Measurements from ENCODE around the gene RPTOR.

RPTOR gene

GRCh38 chr17:80822021-80822699 is 277.5 kb downstream of the RPTOR start:
- no peak for DNase-seq

- DNase-seq = no peak
Measured at GRCh38 chr17:80822700-80823410, 278.2 kb downstream of the RPTOR start.

DNA sequence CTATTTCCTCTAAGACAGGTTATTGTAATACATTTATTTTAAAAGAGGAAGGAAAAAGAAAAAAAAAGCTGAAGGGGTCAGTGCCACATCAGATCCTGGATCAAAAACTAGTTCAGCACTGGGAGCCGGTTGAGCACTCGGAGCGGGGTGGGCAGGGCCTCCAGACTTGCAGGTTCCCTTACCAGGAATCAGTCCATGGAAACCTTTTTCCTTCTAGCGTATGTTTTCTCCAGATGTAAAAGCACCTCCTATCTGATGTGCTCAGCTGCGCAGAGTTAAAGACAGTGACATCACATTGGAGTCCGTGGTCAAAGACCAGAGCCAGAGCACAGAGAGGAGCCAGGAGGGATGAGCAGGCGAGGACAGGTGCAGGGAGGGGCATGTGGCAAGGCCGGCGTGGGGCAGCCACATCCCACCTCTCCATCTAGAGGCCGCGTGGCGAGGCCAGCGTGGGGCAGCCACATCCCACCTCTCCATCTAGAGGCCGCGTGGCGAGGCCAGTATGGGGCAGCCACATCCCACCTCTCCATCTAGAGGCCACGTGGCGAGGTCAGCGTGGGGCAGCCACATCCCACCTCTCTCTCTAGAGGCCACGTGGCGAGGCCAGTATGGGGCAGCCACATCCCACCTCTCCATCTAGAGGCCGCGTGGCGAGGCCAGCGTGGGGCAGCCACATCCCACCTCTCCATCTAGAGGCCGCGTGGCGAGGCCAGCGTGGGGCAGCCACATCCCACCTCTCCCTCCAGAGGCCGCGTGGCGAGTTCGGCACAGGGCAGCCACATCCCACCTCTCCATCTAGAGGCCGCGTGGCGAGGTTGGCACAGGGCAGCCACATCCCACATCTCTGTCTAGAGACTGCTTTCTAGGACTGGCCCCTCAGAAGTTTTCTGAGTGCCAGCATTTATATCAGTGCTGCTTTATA is 280.2 kb downstream of the RPTOR start:
- no peak for DNase-seq

GRCh38 chr17:80825471-80826345 is 281.1 kb downstream of the RPTOR start:
- DNase-seq = no peak

- no peak for DNase-seq
Measured at GRCh38 chr17:80826346-80826954, 281.8 kb downstream of the RPTOR start.

DNA sequence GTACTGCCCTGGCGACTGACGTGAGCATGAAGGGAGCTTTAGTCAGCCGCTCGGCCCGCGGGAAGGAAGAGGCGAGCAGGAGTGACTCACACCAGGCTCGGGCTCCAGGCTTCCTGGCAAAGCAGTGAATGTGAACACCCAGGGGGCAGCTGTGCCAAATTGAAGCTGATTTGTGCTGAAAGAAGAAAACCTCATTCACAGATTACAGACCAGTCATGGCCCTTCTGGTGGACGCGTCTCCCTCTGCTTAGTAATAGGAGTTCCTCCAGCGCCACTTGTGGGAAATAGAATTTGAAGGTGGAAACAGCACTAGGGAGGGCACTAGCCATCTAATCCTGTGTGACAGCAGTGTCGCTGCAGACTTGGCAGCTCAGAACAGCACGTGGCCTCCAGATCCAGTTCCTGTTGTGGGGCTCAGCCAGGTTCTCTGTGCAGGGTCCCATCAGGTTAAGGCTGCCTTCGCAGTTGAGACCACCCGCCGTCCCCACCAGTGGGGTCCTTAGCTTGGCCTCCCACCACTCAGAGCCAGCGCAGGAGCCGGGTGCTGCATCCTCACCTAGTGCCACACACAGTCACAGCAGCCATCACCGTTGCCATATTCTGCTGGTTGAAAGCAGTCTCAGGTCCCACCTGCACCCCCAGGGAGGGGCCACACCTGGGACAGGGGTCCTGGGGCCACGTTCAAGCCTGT is 282.5 kb downstream of the RPTOR start:
- peak in 1 of 2 donors; percentile 31 for DNase-seq

DNA sequence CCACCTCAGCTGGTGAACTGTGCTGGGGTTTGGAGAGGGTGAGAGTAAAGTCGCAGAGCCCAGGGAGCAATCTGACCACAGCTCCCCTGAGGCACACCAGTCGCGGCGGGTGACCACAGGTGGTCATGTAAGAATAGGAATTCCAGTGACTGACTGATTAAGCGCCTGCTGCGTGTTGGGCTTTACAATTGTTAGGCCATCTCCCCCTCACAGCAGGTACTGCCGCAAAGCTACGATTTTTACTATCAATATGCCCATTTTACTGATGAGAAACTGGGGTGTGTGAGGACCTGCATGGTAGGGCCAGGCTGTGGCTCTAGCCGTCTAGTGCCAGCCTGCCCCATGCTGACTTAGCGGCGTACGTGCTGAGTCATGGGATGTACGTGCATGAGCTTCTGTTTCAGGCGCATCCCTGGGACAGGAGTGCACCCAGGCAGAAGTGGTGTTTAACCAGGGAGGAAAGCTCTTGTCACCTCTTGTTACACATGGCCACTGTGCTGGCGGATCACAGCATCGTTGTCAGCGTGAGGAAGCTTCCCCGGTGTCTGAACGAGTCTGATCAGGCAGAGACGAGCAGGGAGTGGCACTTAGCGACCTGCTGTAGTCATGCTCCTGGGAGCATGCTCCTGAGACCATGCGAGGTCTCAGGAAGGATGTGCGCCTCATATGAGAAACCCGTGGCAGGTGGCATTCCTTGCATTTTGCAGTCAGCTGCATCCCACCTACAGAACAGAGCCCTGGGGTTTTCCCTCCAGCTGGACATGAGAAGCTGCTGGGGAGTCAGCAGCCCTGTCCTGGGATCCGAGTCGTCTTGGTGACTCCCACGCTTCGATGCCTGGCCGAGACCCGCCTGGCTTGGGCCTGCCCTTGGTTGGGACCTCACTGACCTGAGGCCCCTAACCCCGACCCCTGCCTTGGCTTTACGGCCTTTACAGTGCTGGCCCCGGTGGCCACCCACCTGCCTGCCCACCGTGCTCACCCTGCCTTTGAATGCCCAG is 283.3 kb downstream of the RPTOR start:
- DNase-seq = no peak

- no peak for DNase-seq
Measured at GRCh38 chr17:80829166-80829813, 284.7 kb downstream of the RPTOR start.

DNA sequence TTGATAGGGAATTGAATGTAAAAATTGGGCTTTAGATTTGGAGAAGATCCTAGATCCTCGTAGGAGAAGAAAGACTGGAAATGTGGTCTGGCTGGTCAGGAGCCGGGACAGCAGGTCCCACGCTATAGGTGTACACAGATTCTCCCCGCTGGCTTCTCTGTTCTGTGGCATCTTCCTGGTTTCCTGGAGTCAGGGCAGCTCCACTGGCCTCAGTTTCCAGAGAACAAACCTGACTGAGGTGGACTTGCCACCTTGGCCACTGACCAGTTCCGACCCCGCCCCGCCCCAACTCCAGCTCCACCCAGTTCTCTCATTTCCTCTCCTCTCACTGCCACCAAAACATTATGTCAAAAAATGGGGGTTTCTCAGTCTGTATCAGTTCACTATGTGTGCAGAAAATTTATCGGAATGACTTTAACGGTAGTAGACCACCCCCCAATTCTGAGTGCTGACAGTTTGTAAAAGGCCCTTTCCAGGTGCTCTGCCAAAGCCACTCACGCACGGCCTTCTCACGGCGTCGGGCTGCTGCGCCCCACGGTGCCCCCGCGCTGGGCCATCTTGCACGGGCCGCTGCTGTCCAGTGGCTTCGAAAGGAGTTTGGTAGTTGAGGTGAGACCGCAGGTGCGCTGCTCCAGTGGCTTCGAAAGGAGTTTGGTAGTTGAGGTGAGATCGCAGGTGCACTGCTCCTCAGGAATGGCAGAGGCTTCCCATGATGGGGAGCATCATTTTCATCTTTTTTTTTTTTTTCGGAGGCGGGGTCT is 285.6 kb downstream of the RPTOR start:
- DNase-seq = no peak

GRCh38 chr17:80831491-80831890 is 286.9 kb downstream of the RPTOR start:
- no peak for DNase-seq

- DNase-seq = no peak
Measured at GRCh38 chr17:80832266-80832676, 287.6 kb downstream of the RPTOR start.

DNA sequence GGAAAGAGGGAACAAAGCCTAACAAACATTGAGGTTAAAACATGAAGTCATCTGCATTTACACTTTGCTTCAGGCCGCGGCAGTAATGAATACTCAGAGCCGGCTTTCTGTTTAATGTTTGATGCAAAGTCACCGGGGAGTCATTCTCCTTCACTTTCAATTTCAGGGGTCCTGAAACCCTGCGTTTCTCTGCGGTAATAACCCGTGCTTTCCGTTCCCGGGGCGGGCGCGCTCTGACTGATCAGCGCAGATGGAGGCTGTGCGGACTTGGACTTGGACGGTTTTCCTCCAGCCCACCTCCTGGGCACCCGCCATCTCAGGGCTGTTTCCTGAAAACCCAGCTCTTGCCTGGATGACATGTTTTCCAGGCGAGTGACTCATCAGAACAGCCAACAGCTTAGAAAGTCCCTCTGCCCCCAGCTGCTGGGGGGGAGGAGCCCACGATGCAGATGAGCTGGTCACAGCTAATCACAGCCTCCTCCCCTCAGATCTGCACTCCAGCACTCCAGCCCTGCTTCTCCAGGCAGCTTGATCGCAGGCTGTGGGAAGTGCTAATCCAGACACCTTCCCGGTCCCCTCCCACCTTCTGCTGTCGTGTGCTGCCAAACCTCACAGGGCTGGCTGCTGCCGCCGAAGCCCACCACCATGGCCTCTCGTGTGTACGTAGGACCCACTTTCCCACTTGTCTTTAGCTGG is 288.4 kb downstream of the RPTOR start:
- peak; percentile 77 to 78 for DNase-seq

DNA sequence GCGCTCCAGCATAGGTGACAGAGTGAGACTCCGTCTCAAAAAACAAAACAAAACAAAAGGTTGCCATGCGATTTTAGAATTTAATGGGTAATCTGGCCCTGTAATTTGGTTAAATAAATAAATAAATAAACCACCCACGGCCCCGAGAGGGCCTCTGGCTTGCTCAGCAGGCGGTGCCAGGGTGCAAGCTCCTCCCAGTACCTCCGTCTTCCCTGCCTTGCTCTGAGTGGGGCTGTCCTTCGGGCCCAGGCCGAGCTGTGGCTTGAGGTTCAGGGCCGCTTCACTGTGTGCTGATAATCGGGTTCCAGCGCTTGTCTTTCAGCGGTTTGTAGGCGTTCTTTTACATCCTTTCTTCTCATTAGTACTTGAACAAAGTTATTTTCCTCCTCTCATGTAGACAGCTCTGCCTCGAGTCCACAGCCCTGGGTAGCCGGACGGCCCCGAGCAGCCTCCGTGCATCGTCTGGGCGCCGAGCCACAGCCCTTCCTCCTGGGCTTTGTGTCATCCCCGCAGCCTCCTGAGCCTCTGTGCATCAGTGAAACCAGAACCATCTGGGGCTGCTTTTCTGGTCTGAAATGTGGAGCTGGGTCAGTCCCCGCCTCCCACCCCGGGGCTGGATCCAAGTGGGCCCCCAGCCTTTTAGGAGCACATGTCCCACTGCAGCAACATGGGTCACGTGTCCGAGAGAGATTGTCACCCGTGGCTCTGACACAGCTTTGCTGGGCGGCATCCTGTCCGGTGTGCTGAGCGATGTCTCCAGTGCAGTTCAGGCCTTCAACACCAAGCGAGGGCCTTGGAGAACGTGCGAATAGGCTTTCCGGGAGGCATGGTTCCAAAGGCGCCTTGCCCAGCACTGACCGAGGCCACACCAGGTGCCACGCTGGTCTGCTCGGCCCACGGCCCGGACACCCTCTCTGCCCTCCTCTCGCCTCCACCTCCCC is 289.6 kb downstream of the RPTOR start:
- no peak for DNase-seq

DNA sequence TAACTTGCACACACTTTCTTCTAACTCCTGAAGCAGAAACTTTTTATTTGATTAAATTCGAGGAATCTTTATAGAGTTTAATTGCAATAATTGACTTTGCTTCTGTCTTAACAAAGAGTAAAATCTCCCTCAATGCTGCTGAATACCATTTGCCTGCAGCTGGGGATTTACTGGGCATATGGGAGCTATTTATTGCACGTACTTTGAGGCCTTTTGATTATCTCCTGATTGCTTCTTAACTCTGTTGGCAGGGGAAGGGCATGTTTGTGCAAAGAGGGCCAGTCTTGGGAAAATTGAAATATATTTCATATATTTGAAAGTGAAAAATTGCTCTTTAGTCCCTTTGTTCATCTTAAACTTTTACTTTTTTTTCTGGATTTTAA is 290.2 kb downstream of the RPTOR start:
- no peak for DNase-seq

GRCh38 chr17:80835816-80836657 is 291.4 kb downstream of the RPTOR start:
- DNase-seq = no peak

- DNase-seq = no peak
Measured at GRCh38 chr17:80836658-80836965, 292.0 kb downstream of the RPTOR start.

Data from CD4-positive, alpha-beta T cell treated with Interferon alpha-2 for 1 hour (primary cell).